ENCODE data around the gene ARHGAP20. TPM values are rescaled to one million over a fixed set of nuclear protein-coding genes. Genes with fewer than 3 reads are reported as not detected.
"Not testable (repeated sequence)": the region's sequence is repeated elsewhere in the genome, so short reads cannot be mapped to it uniquely, and the experiment has no call there.

Gene ARHGAP20
- polyA plus RNA-seq, 1 donor = 2.2 TPM

- H3K4me3 ChIP-seq (ENCODE audit: low read length) = no peak overlapping the region
- no peaks in the 10 kb centered on the region for H3K27me3 ChIP-seq (ENCODE audit: control insufficient read depth, insufficient read depth, low read length)
- WGBS (ENCODE audit: insufficient coverage, low lambda C conversion rate) = no CpG with 5 or more reads among the region's 7 CpGs
- H3K27ac ChIP-seq (ENCODE audit: low read length) = no peak overlapping the region
- H3K4me1 ChIP-seq (ENCODE audit: control insufficient read depth, insufficient read depth, low read length) = no peaks in the 10 kb centered on the region
- DNase-seq = no peak
- no peaks in the 10 kb centered on the region for H3K9me3 ChIP-seq (ENCODE audit: control insufficient read depth, low read depth, low read length)
- no peaks in the 10 kb centered on the region for H3K36me3 ChIP-seq (ENCODE audit: control insufficient read depth, insufficient read depth, low read length)
Observed at GRCh38 chr11:110665689-110666465, 46.4 kb downstream of the ARHGAP20 start.

GRCh38 chr11:110655967-110656366, 56.3 kb downstream of the ARHGAP20 start:
- Histone ChIP-seq H3K4me3 (ENCODE audit: low read length) (no peak overlapping the region), H3K27me3 (ENCODE audit: control insufficient read depth, insufficient read depth, low read length) (no peaks in the 10 kb centered on the region), H3K4me1 (ENCODE audit: control insufficient read depth, insufficient read depth, low read length) (no peaks in the 10 kb centered on the region), H3K36me3 (ENCODE audit: control insufficient read depth, insufficient read depth, low read length) (no peaks in the 10 kb centered on the region), H3K27ac (ENCODE audit: low read length) (no peak overlapping the region), H3K9me3 (ENCODE audit: control insufficient read depth, low read depth, low read length) (no peaks in the 10 kb centered on the region)
- no peak for DNase-seq
- WGBS (ENCODE audit: insufficient coverage, low lambda C conversion rate) = no CpG with 5 or more reads among the region's 3 CpGs

GRCh38 chr11:110654456-110654855, 57.8 kb downstream of the ARHGAP20 start:
- DNase-seq = no peak
- Histone ChIP-seq H3K36me3 (ENCODE audit: control insufficient read depth, insufficient read depth, low read length) (no peaks in the 10 kb centered on the region), H3K27ac (ENCODE audit: low read length) (no peak overlapping the region), H3K4me1 (ENCODE audit: control insufficient read depth, insufficient read depth, low read length) (no peaks in the 10 kb centered on the region), H3K9me3 (ENCODE audit: control insufficient read depth, low read depth, low read length) (no peaks in the 10 kb centered on the region), H3K27me3 (ENCODE audit: control insufficient read depth, insufficient read depth, low read length) (no peaks in the 10 kb centered on the region), H3K4me3 (ENCODE audit: low read length) (no peak overlapping the region)
- WGBS (ENCODE audit: insufficient coverage, low lambda C conversion rate) = 100% methylated on average over 1 of the region's 3 CpGs

GRCh38 chr11:110645253-110645652, 67.0 kb downstream of the ARHGAP20 start:
- Histone ChIP-seq H3K4me1 (ENCODE audit: control insufficient read depth, insufficient read depth, low read length) (no peaks in the 10 kb centered on the region), H3K36me3 (ENCODE audit: control insufficient read depth, insufficient read depth, low read length) (no peaks in the 10 kb centered on the region), H3K9me3 (ENCODE audit: control insufficient read depth, low read depth, low read length) (no peaks in the 10 kb centered on the region), H3K27ac (ENCODE audit: low read length) (no peak overlapping the region), H3K27me3 (ENCODE audit: control insufficient read depth, insufficient read depth, low read length) (no peaks in the 10 kb centered on the region), H3K4me3 (ENCODE audit: low read length) (no peak overlapping the region)
- DNase-seq = no peak
- WGBS (ENCODE audit: insufficient coverage, low lambda C conversion rate) = 83% methylated on average over 1 of the region's 2 CpGs

- Histone ChIP-seq H3K27ac (ENCODE audit: low read length) (no peak overlapping the region), H3K27me3 (ENCODE audit: control insufficient read depth, insufficient read depth, low read length) (no peaks in the 10 kb centered on the region), H3K4me3 (ENCODE audit: low read length) (no peak overlapping the region), H3K9me3 (ENCODE audit: control insufficient read depth, low read depth, low read length) (no peaks in the 10 kb centered on the region), H3K4me1 (ENCODE audit: control insufficient read depth, insufficient read depth, low read length) (no peaks in the 10 kb centered on the region), H3K36me3 (ENCODE audit: control insufficient read depth, insufficient read depth, low read length) (no peaks in the 10 kb centered on the region)
- DNase-seq = no peak
Observed at GRCh38 chr11:110634370-110634769, 77.9 kb downstream of the ARHGAP20 start.

- Histone ChIP-seq H3K4me1 (ENCODE audit: control insufficient read depth, insufficient read depth, low read length) (no peaks in the 10 kb centered on the region), H3K9me3 (ENCODE audit: control insufficient read depth, low read depth, low read length) (no peaks in the 10 kb centered on the region), H3K27ac (ENCODE audit: low read length) (no peak overlapping the region), H3K27me3 (ENCODE audit: control insufficient read depth, insufficient read depth, low read length) (no peaks in the 10 kb centered on the region), H3K36me3 (ENCODE audit: control insufficient read depth, insufficient read depth, low read length) (no peaks in the 10 kb centered on the region), H3K4me3 (ENCODE audit: low read length) (no peak overlapping the region)
- no peak for DNase-seq
Observed at GRCh38 chr11:110631551-110631950, 80.7 kb downstream of the ARHGAP20 start.

- Histone ChIP-seq H3K27ac (ENCODE audit: low read length) (no peak overlapping the region), H3K4me1 (ENCODE audit: control insufficient read depth, insufficient read depth, low read length) (no peaks in the 10 kb centered on the region), H3K36me3 (ENCODE audit: control insufficient read depth, insufficient read depth, low read length) (no peaks in the 10 kb centered on the region), H3K27me3 (ENCODE audit: control insufficient read depth, insufficient read depth, low read length) (no peaks in the 10 kb centered on the region), H3K4me3 (ENCODE audit: low read length) (no peak overlapping the region), H3K9me3 (ENCODE audit: control insufficient read depth, low read depth, low read length) (no peaks in the 10 kb centered on the region)
- 33% methylated on average over 1 of the region's 4 CpGs for WGBS (ENCODE audit: insufficient coverage, low lambda C conversion rate)
- no peak for DNase-seq
Observed at GRCh38 chr11:110629594-110629993, 82.6 kb downstream of the ARHGAP20 start.

GRCh38 chr11:110621826-110622225, 90.4 kb downstream of the ARHGAP20 start:
- Histone ChIP-seq H3K4me1 (ENCODE audit: control insufficient read depth, insufficient read depth, low read length) (no peaks in the 10 kb centered on the region), H3K27me3 (ENCODE audit: control insufficient read depth, insufficient read depth, low read length) (no peaks in the 10 kb centered on the region), H3K9me3 (ENCODE audit: control insufficient read depth, low read depth, low read length) (no peaks in the 10 kb centered on the region), H3K27ac (ENCODE audit: low read length) (no peak overlapping the region), H3K4me3 (ENCODE audit: low read length) (no peak overlapping the region), H3K36me3 (ENCODE audit: control insufficient read depth, insufficient read depth, low read length) (no peaks in the 10 kb centered on the region)
- WGBS (ENCODE audit: insufficient coverage, low lambda C conversion rate) = 100% methylated on average over 1 of the region's 2 CpGs
- no peak for DNase-seq

GRCh38 chr11:110619366-110619765, 92.9 kb downstream of the ARHGAP20 start:
- H3K4me3 ChIP-seq (ENCODE audit: low read length); DNase-seq; H3K9me3 ChIP-seq (ENCODE audit: control insufficient read depth, low read depth, low read length); H3K36me3 ChIP-seq (ENCODE audit: control insufficient read depth, insufficient read depth, low read length); H3K27ac ChIP-seq (ENCODE audit: low read length); H3K4me1 ChIP-seq (ENCODE audit: control insufficient read depth, insufficient read depth, low read length); H3K27me3 ChIP-seq (ENCODE audit: control insufficient read depth, insufficient read depth, low read length): not testable (repeated sequence)
- WGBS (ENCODE audit: insufficient coverage, low lambda C conversion rate) = 100% methylated on average over 1 of the region's 1 CpG

- Histone ChIP-seq H3K9me3 (ENCODE audit: control insufficient read depth, low read depth, low read length) (no peaks in the 10 kb centered on the region), H3K27ac (ENCODE audit: low read length) (no peak overlapping the region), H3K36me3 (ENCODE audit: control insufficient read depth, insufficient read depth, low read length) (no peaks in the 10 kb centered on the region), H3K4me1 (ENCODE audit: control insufficient read depth, insufficient read depth, low read length) (no peaks in the 10 kb centered on the region), H3K27me3 (ENCODE audit: control insufficient read depth, insufficient read depth, low read length) (no peaks in the 10 kb centered on the region), H3K4me3 (ENCODE audit: low read length) (no peak overlapping the region)
- DNase-seq = no peak
- WGBS (ENCODE audit: insufficient coverage, low lambda C conversion rate) = 100% methylated on average over 2 of the region's 2 CpGs
Observed at GRCh38 chr11:110614031-110614430, 98.2 kb downstream of the ARHGAP20 start.

- Histone ChIP-seq H3K4me3 (ENCODE audit: low read length) (no peak overlapping the region), H3K9me3 (ENCODE audit: control insufficient read depth, low read depth, low read length) (no peaks in the 10 kb centered on the region), H3K27ac (ENCODE audit: low read length) (no peak overlapping the region), H3K4me1 (ENCODE audit: control insufficient read depth, insufficient read depth, low read length) (no peaks in the 10 kb centered on the region), H3K27me3 (ENCODE audit: control insufficient read depth, insufficient read depth, low read length) (no peaks in the 10 kb centered on the region), H3K36me3 (ENCODE audit: control insufficient read depth, insufficient read depth, low read length) (no peaks in the 10 kb centered on the region)
- no CpG with 5 or more reads among the region's 3 CpGs for WGBS (ENCODE audit: insufficient coverage, low lambda C conversion rate)
- no peak for DNase-seq
Observed at GRCh38 chr11:110613197-110613918, 98.9 kb downstream of the ARHGAP20 start.

Data from large intestine (tissue), 3 donors.